GM15510 (cell line): Measurements from ENCODE around the gene ALDH7A1.

Experiments
- POLR2A ChIP-seq: IDR thresholded peaks from 3 replicates; pipeline ENCODE4 v1.6.1; 2011; ENCODE audit warnings: borderline replicate concordance; ENCODE audit not compliant: insufficient read length; ENCODE audit errors: extremely low read depth

The ALDH7A1 gene

DNA sequence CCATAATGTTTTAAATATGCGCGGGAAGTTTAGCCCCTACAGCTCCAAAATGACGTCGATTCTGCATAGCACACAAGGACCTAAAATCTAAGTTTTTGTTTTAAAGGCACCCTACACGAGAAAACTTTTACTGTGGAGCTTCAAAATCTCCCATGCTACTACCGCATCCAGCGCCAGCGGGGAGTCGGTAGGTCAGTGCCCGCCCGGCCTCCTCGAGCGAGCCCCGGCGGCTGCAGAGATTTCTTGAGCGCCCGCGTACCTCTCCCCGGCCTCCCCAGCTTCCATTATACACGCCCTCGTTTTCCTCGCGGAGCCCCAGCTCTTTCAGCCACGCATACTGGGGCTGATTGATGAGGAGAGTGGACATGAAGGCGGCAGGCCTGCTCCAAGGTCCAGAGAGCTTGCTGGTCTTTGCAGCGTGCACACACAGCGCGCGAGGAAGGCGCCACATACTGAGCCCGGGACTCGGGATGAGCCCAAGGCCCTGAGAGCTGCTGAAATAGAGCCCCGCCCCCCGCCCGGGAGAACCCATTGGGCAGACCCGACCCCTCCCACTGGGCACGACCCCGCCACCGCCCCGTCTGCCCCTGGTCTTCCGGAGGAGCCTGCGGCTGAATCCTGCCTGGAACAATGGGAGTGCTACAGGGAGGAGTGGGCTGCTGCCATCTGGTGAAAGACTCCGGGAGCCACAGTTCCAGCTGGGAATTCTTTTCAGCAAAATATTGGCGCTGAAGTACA is at the start of gene ALDH7A1:
Gene ALDH7A1, minus strand, starts transcription at position 472 of the 738 bp plus-strand sequence. Its CDS starts 21 bp downstream, at position 451.
- no peak for TF ChIP-seq POLR2A

DNA sequence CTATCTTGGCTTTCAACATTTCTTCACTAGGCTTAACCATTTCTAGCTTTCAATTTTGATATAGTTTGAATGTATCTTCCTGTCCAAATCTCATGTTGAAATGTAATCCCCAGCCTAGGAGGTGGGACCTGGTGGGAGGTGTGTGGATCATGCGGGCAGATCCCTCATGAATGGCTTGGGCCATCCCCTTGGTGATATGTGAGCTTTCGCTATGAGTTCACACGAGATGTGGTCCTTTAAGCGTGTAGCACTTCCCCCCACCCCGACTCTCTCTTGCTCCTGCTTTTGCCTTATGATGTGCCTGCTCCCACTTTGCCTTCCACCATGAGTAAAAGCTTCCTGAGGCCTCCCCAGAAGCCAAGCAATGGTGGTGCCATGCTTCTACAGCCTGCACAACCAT is 46.4 kb upstream of the ALDH7A1 start:
- TF ChIP-seq POLR2A = no peak

DNA sequence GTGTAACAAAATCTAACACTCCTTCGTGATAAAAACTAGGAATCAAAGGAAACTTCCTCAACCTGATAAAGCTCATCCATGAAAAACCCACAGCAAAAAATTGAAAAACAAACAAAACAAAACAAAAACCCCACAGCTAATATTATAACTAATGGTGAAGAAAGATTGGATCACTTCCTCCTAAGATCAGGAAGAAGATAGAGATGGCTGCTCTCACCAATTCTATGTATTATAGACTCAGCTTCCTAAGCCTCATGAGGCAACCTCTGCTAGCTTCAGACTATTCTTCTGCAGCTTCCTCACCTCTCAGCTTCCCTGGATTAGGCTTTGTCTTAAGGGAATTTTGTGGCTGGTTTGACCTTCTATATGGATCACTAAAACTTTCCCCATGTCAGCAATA is 45.8 kb upstream of the ALDH7A1 start:
- no peak for TF ChIP-seq POLR2A

DNA sequence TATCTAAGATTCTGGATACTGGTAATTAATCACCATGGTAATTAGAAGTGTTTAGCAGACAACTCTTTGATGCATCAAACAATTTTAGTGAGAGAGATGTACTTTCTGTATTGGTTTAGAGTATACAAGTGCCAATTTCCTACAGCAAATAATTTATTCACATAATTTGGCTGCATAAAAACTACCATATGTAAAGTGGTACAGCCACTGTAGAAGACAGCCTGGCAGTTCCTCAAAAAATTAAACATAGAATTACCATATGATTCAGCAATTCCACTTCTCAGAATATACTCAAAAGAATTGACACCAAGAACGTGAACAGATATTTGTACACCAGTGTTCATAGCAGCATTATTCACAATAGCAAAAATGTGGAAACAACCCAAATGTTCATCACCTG is 41.9 kb upstream of the ALDH7A1 start:
- no peak for TF ChIP-seq POLR2A

- no peak for TF ChIP-seq POLR2A
Observed at GRCh38 chr5:126635585-126635984, 40.6 kb upstream of the ALDH7A1 start.

GRCh38 chr5:126633552-126633951 is 38.5 kb upstream of the ALDH7A1 start:
- TF ChIP-seq POLR2A = no peak

DNA sequence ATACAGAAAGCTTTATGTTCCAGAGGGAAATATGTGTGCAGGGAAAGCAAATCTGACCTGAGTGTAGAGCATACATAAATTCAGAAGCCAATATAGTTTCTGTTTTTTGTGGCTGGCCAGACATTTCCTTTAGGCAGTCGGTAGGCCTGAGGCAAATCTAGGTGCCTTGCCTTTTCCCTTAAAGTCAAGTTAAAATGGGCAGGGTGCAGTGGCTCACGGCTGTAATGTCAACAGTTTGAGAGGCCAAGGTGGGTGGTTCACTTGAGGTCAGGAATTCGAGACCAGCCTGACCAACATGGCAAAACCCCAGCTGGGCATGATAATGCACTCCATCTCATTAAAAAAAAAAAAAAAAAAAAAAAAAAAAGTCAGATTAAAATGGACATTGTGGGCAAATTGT is 36.9 kb upstream of the ALDH7A1 start:
- no peak for TF ChIP-seq POLR2A

DNA sequence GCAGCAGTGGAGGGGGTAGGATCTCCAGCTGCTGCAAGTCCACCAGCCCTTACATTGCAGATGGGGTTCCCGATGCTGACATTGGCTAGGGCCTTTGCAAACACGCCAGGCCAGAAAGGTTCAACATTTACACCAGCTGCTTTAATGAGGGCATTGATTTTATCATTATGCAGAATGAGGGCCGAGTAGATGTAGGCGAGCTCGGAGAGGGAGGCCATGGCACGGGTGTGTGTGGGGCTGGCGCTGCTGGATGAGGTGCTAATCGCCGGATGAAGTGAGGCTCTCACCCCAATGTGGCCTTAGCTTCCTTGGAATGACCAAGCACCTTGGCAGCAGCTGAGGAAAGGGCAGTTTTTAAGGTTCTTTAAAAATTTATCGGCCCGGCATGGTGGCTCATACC is 33.1 kb upstream of the ALDH7A1 start:
- no peak for TF ChIP-seq POLR2A

DNA sequence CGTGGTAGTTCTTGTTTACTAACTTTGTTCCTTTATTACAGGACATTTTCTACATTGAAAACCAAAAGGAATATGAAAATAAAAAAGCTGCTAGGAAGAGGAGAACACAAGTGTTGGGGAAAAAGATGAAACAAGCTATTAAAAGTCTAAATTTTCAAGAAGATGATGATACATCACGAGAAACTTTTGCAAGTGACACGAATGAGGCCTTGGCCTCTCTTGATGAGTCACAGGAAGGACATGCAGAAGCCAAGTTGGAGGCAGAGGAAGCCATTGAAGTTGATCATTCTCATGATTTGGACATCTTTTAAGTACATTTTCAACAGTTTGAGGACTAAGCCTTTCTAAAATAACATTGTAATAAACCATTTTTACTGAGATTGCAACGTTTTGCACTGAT is 29.5 kb upstream of the ALDH7A1 start:
- no peak for TF ChIP-seq POLR2A

DNA sequence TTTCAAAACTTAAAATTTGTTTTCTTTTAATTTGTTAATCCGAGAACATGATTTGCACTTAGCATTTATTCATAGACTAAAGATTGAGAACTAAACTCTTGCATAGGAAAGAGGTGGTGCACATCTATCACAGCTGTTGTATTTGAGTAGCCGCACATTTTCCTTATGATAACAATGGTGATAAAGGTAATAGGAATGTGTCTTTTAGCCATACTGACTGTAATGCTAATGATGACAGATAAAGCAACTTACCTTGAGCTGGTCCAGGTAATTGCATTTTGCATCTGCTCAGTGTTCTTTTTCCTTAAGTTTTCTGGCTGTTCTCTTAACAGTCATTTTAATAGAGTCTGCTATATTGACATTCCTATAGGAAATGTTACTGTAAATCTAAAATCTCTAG is 24.8 kb upstream of the ALDH7A1 start:
- no peak for TF ChIP-seq POLR2A

GRCh38 chr5:126615286-126615685 is 20.3 kb upstream of the ALDH7A1 start:
- no peak for TF ChIP-seq POLR2A

- TF ChIP-seq POLR2A = no peak
Observed at GRCh38 chr5:126613941-126614592, 19.0 kb upstream of the ALDH7A1 start.

DNA sequence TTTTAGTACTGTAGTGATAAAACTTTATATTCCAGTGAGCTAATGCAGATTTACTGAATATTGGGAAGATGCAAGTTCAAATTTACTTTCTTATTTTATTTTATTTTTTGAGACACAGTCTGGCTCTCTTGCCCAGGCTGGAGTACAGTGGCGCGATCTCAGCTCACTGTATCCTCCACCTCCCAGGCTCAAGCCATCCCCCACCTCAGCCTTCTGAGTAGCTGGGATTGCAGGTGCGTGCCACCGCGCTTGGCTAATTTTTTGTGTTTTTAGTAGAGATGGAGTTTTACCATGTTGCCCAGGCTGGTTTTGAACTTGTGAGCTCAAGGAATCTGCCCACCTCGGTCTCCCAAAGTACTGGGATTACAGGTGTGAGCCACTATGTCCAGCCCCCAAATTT is 15.6 kb upstream of the ALDH7A1 start:
- TF ChIP-seq POLR2A = no peak

DNA sequence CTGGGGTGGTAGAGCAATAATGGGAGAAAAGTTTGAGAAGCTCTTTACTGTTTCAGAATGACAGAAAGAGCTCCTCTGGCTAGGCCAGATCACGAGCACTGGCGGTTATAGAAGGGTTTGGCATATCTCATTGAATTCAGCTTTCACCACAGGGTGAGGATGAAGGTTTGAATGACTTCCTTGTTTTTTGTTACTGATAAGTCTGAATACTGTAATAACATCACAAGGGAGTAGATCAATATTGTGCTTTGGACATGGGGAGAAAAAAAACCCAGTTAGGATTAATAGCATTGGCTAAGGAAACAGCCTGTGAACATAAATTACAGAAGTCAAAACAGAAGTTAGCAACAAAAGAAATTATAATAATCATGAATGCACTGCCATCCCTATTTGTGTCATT is 15.1 kb upstream of the ALDH7A1 start:
- no peak for TF ChIP-seq POLR2A

DNA sequence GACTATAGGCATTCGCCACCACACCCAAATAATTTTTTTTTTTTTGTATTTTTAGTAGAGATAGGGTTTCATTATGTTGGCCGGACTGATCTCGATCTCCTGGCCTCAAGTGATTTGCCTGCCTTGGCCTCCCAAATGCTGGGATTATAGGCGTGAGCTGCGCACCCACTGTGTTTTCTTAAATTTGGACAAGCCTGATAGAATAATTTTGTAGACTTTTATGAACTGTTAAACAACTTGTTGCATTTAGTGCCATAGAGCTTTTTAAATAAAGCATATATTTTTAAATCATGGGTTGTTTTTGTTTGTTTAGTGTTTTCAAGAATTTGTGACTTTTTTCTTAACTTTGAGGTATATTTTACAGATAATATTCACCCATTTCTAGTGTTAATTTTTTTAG is 10.5 kb upstream of the ALDH7A1 start:
- no peak for TF ChIP-seq POLR2A

GRCh38 chr5:126603402-126603991 is 8.5 kb upstream of the ALDH7A1 start:
- no peak for TF ChIP-seq POLR2A
